Stomach (tissue), 4 donors: ENCODE results near the gene BCAM.

Source experiments
- POLR2A ChIP-seq, 4 donors: fragments of 450-650 bp; IDR thresholded peaks; one replicate each; pipeline ENCODE4 v1.6.1; 2016; ENCODE audit warnings: antibody characterized with exemption in 4 of 4, control low read depth in 2 of 4, mild to moderate bottlenecking in 1 of 4, moderate library complexity in 1 of 4
- TF ChIP-seq, protein P1 (sequence below), 7 experiments: fragments of 450-650 bp in 4 of 7; fragments of 200-600 bp in 3 of 7; sonication (generic) in 3 of 7; IDR thresholded peaks; one replicate each; pipeline ENCODE4 v1.5.1; 2016 to 2019; ENCODE audit warnings: antibody characterized with exemption in 7 of 7, control low read depth in 2 of 7, mild to moderate bottlenecking in 1 of 7

DNA sequence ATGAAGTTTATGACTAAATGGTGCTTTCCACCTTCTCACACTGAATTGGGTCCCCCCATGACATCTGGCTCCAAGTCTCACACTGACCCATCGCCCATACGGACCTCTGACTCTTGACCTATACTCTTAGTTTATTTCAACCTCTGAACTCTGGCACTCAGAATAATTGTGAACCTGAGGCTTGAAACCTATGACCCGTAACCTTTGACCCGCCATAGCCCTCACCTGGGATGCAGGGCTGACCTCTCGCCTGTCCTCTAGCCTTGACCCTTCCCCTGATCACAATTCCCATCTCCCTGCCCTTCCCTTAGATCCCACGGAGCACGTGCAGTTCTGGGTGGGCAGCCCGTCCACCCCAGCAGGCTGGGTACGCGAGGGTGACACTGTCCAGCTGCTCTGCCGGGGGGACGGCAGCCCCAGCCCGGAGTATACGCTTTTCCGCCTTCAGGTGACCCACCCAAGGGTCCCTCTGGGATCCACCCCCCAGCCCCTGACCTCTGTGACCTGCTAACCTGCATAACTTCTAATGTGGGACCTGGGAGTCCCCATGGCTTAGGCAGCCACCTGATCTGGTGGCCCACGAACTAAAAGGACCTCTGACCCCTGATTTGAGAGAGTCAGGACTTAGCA, 5.1 kb downstream of the BCAM start:
- TF ChIP-seq, protein P1, sequence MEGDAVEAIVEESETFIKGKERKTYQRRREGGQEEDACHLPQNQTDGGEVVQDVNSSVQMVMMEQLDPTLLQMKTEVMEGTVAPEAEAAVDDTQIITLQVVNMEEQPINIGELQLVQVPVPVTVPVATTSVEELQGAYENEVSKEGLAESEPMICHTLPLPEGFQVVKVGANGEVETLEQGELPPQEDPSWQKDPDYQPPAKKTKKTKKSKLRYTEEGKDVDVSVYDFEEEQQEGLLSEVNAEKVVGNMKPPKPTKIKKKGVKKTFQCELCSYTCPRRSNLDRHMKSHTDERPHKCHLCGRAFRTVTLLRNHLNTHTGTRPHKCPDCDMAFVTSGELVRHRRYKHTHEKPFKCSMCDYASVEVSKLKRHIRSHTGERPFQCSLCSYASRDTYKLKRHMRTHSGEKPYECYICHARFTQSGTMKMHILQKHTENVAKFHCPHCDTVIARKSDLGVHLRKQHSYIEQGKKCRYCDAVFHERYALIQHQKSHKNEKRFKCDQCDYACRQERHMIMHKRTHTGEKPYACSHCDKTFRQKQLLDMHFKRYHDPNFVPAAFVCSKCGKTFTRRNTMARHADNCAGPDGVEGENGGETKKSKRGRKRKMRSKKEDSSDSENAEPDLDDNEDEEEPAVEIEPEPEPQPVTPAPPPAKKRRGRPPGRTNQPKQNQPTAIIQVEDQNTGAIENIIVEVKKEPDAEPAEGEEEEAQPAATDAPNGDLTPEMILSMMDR (IDR thresholded peaks at IDR 0.05): no peak
- no peak for TF ChIP-seq POLR2A (IDR thresholded peaks at IDR 0.05)
